ENCODE data around the gene PIGC.

DNA sequence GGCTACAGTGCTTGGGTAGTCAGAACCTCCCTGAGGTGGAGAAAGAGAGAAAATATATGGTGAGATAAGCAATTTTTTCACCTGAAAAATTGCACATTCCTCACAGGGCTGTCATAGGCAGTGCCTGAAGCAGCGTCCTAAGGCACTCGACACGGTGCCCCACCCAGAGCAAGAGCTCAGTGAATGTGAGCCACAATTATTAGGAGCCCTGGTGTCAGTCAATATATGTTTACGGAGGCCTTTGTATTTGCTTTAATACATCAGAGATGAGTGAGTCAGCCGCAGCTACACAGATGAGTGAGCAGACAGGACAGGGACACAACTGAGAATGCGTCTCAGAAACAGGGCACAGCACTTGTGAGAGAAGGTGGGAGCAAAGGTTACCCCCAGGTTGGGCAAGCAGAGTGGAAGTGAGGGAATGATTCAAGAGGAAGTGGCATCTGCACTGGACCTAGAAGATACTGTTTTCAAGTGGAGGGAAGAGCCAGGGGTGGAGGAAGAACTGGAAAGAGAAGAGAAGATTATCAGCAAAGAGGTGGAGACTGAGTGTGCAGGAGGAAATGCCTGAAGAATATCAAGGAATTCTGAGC lies 5.2 kb upstream of the PIGC start:
- TF ChIP-seq HDGF (IDR thresholded peaks at IDR 0.05; ENCODE audit: borderline replicate concordance): no peak
- TF ChIP-seq NFRKB (IDR thresholded peaks at IDR 0.05): no peak
- TF ChIP-seq FOXA1 (IDR thresholded peaks at IDR 0.05): no peak
- no peak for TF ChIP-seq BHLHE40 (IDR thresholded peaks at IDR 0.05; ENCODE audit: borderline replicate concordance)
- no peak for TF ChIP-seq SP1 (IDR thresholded peaks at IDR 0.05)
- no peak for TF ChIP-seq TARDBP (IDR thresholded peaks at IDR 0.05)
- no peak for TF ChIP-seq SUZ12 (IDR thresholded peaks at IDR 0.05)

Data from HEK293T (cell line).